ENCODE data around the gene RNU6-9. TPM values are rescaled to one million over a fixed set of nuclear protein-coding genes. Genes with fewer than 3 reads are reported as not detected.

RNU6-9 gene
- total RNA-seq, 1 donor from 2014 or later, result not detected

DNA sequence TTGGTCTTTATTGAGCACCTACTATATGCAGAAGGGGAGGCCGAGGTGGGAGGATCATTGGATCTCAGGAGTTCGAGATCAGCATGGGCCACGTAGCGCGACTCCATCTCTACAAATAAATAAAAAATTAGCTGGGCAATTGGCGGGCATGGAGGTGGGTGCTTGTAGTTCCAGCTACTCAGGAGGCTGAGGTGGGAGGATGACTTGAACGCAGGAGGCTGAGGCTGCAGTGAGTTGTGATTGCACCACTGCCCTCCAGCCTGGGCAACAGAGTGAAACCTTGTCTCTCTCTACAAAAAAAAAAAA lies 30.0 kb upstream of the RNU6-9 start:
- TF ChIP-seq, protein P1, sequence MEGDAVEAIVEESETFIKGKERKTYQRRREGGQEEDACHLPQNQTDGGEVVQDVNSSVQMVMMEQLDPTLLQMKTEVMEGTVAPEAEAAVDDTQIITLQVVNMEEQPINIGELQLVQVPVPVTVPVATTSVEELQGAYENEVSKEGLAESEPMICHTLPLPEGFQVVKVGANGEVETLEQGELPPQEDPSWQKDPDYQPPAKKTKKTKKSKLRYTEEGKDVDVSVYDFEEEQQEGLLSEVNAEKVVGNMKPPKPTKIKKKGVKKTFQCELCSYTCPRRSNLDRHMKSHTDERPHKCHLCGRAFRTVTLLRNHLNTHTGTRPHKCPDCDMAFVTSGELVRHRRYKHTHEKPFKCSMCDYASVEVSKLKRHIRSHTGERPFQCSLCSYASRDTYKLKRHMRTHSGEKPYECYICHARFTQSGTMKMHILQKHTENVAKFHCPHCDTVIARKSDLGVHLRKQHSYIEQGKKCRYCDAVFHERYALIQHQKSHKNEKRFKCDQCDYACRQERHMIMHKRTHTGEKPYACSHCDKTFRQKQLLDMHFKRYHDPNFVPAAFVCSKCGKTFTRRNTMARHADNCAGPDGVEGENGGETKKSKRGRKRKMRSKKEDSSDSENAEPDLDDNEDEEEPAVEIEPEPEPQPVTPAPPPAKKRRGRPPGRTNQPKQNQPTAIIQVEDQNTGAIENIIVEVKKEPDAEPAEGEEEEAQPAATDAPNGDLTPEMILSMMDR (IDR thresholded peaks at IDR 0.05), result no peak
- H3K36me3 Mint-ChIP-seq (ENCODE audit: low read depth), result peaks cover 6% of the 10 kb centered on the region
- no peak overlapping the region for H3K27ac Mint-ChIP-seq (ENCODE audit: unreplicated experiment)
- DNase-seq (ENCODE audit: low spot score), result no peak
- no peaks in the 10 kb centered on the region for H3K9me3 Mint-ChIP-seq (ENCODE audit: low read depth)
- H3K4me3 Mint-ChIP-seq (ENCODE audit: unreplicated experiment), result no peak overlapping the region
- H3K27me3 Mint-ChIP-seq (ENCODE audit: low read depth), result no peaks in the 10 kb centered on the region
- peaks cover 21% of the 10 kb centered on the region for H3K4me1 Mint-ChIP-seq (ENCODE audit: low read depth)

DNA sequence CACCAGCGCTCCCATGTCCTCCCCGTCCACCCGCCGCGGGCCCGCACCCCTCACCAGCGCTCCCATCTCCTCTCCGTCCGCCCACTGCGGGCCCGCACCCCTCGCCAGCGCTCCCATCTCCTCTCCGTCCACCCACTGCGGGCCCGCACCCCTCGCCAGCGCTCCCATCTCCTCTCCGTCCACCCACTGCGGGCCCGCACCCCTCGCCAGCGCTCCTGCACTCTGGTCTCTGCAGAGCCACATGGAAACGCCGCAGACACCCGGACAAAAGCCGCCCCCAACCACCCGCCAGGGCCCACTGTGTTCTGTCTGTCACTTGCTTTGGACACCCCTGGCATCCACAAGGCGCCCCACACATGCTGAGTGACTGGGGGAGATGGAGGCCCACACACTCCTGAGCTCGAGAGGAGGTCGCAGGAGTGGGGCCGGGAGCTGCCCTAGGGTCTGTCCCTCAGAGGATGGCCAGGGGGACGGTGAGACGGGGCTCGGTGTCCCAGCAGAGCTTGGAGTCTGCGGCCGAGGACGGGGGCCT lies 26.4 kb upstream of the RNU6-9 start:
- TF ChIP-seq, protein P1 (IDR thresholded peaks at IDR 0.05), result no peak
- peaks cover 8% of the 10 kb centered on the region for H3K36me3 Mint-ChIP-seq (ENCODE audit: low read depth)
- no peak overlapping the region for H3K27ac Mint-ChIP-seq (ENCODE audit: unreplicated experiment)

DNA sequence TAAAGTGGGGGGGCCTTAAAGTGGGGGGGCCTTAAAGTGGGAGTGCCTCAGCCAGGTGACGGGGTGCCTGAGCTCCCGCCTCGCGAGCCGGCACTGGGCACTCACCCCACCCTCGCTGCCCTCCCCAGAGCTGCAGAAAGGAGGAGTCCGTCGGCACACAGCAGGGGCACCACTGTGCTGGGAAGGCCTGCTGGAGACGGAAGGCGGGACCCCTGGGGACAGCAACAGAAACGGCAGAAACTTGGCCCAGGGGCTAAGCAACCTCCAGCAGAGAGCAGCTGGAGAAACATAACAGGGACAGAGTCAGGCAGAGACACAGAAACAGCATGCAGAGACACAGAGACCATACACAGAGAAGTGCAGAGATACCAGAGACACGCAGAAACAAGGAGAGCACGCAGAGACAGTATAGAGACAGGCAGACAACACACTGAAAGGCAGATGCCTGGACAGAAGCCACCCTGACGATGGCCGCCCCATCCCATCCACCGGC lies 25.9 kb upstream of the RNU6-9 start:
- peak overlapping the region; percentile 68 for H3K27ac Mint-ChIP-seq (ENCODE audit: unreplicated experiment)
- H3K36me3 Mint-ChIP-seq (ENCODE audit: low read depth), result peaks cover 8% of the 10 kb centered on the region
- peaks cover 48% of the 10 kb centered on the region for H3K4me1 Mint-ChIP-seq (ENCODE audit: low read depth)
- DNase-seq (ENCODE audit: low spot score), result peak; percentile 93
- no peaks in the 10 kb centered on the region for H3K27me3 Mint-ChIP-seq (ENCODE audit: low read depth)
- no peaks in the 10 kb centered on the region for H3K9me3 Mint-ChIP-seq (ENCODE audit: low read depth)
- TF ChIP-seq, protein P1 (IDR thresholded peaks at IDR 0.05), result no peak
- H3K4me3 Mint-ChIP-seq (ENCODE audit: unreplicated experiment), result peak overlapping the region; percentile 26

More for the DNA sequence above, 26.4 kb upstream of the RNU6-9 start:
- no peak for DNase-seq (ENCODE audit: low spot score)
- no peak overlapping the region for H3K4me3 Mint-ChIP-seq (ENCODE audit: unreplicated experiment)
- no peaks in the 10 kb centered on the region for H3K9me3 Mint-ChIP-seq (ENCODE audit: low read depth)
- no peaks in the 10 kb centered on the region for H3K27me3 Mint-ChIP-seq (ENCODE audit: low read depth)
- peaks cover 45% of the 10 kb centered on the region for H3K4me1 Mint-ChIP-seq (ENCODE audit: low read depth)

DNA sequence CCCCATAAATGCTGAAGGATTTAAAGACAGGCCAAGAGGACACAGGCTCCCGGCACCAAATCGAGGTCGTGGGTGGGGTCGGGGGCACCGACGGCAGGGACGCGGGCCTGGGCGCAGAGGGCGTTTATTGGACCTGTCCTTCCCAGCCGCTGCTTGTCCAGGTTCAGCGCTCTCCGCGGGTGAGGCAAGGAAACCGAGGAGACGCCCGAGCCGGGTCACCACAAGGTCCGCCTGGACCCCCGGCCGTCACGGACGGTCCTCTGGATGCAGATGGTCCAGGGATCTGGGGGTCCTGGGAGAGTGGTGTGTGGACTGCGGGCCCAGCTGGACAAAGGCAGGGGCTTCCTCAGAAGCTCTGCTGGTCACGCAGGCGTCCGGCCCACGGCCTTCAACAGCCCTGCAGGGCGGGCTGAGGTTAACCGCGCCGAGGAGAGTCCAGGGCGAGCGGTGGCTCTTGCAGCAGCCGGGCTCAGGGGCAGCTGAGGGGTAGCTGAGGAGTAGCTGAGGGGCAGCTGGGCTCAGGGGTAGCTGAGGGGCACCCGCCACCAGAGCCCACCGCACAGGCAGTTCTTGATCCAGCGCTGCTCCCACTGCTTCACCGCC lies 25.3 kb upstream of the RNU6-9 start:
- Mint-ChIP-seq H3K36me3 (ENCODE audit: low read depth) (peaks cover 8% of the 10 kb centered on the region), H3K27ac (ENCODE audit: unreplicated experiment) (peak overlapping the region; percentile 68)
- DNase-seq (ENCODE audit: low spot score), result peak; percentile 94

DNA sequence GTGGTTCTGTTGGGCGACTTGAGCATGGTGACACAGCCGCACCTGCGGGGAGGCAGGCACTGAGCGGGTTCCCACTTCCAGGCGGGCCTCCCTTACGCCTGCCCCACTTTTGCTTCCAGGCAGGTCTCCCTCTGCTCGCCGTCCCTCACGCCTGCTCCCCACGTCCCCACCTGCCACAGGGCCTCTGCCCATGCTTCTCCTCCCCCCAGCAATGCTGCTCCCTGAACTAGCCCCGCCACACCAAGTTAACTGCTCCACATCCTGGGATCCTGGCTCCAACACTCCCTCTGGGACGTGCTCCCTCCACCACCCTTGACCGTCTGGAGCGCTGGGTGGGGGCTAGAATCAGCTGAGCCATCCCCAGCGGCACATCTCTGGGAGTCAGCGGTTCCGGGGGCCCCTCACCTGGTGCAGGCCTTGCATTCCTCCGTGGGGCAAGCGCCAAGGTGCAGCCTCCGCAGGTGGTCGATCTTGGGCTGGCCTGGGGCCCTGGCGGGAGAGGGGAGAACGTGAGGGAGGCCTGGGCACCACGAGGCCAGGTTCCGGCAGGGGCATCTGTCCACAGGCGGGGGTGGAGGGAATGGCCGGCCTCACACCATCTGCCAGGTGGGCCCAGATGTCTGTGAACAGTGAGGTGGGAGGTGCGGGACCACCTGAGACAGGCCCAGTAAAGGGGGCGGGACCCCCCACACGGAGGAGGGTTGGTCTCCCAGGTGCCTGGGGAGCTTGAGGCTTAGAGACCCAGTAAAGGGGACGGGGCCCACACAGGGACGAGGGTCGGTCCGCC lies 24.6 kb upstream of the RNU6-9 start:
- peaks cover 8% of the 10 kb centered on the region for H3K36me3 Mint-ChIP-seq (ENCODE audit: low read depth)
- H3K9me3 Mint-ChIP-seq (ENCODE audit: low read depth), result no peaks in the 10 kb centered on the region
- DNase-seq (ENCODE audit: low spot score), result peak; percentile 92
- peaks cover 47% of the 10 kb centered on the region for H3K4me1 Mint-ChIP-seq (ENCODE audit: low read depth)
- H3K27me3 Mint-ChIP-seq (ENCODE audit: low read depth), result no peaks in the 10 kb centered on the region
- H3K4me3 Mint-ChIP-seq (ENCODE audit: unreplicated experiment), result no peak overlapping the region
- peak overlapping the region; percentile 86 for H3K27ac Mint-ChIP-seq (ENCODE audit: unreplicated experiment)
- TF ChIP-seq, protein P1 (IDR thresholded peaks at IDR 0.05), result no peak

More for the DNA sequence above, 25.3 kb upstream of the RNU6-9 start:
- no peaks in the 10 kb centered on the region for H3K27me3 Mint-ChIP-seq (ENCODE audit: low read depth)
- no peak overlapping the region for H3K4me3 Mint-ChIP-seq (ENCODE audit: unreplicated experiment)
- TF ChIP-seq, protein P1 (IDR thresholded peaks at IDR 0.05), result no peak
- no peaks in the 10 kb centered on the region for H3K9me3 Mint-ChIP-seq (ENCODE audit: low read depth)
- H3K4me1 Mint-ChIP-seq (ENCODE audit: low read depth), result peaks cover 48% of the 10 kb centered on the region
